Measurements from ENCODE around the gene CTDSP2.
"Not testable (repeated sequence)": the region's sequence is repeated elsewhere in the genome, so short reads cannot be mapped to it uniquely, and the experiment has no call there.

Gene CTDSP2

GRCh38 chr12:57852200-57852599, 5.7 kb upstream of the CTDSP2 start:
- DNase-seq: no peak

- no peak for DNase-seq
These were observed 5.0 kb upstream of the CTDSP2 start for GRCh38 chr12:57851552-57851951.

GRCh38 chr12:57850854-57851430, 4.4 kb upstream of the CTDSP2 start:
- DNase-seq: no peak

GRCh38 chr12:57849447-57849846, 2.9 kb upstream of the CTDSP2 start:
- DNase-seq: not testable (repeated sequence)

GRCh38 chr12:57849035-57849434, 2.5 kb upstream of the CTDSP2 start:
- DNase-seq: no peak

- no peak for DNase-seq
These were observed 1.7 kb upstream of the CTDSP2 start for GRCh38 chr12:57848208-57848607.

- DNase-seq: no peak
These were observed 298 bp downstream of the CTDSP2 start for GRCh38 chr12:57846285-57846576.

- peak; percentile 62 for DNase-seq
These were observed 848 bp downstream of the CTDSP2 start for GRCh38 chr12:57845478-57846284.

- DNase-seq: peak; percentile 17
These were observed 1.6 kb downstream of the CTDSP2 start for GRCh38 chr12:57844709-57845477.

GRCh38 chr12:57842342-57843294, 3.9 kb downstream of the CTDSP2 start:
- DNase-seq: no peak

- DNase-seq: no peak
These were observed 5.1 kb downstream of the CTDSP2 start for GRCh38 chr12:57841445-57841844.

GRCh38 chr12:57840726-57841125, 5.8 kb downstream of the CTDSP2 start:
- no peak for DNase-seq

GRCh38 chr12:57839996-57840395, 6.5 kb downstream of the CTDSP2 start:
- DNase-seq: no peak

GRCh38 chr12:57838594-57839302, 7.8 kb downstream of the CTDSP2 start:
- peak; percentile 15 for DNase-seq

GRCh38 chr12:57837864-57838562, 8.5 kb downstream of the CTDSP2 start:
- DNase-seq: no peak

GRCh38 chr12:57836442-57837375, 9.8 kb downstream of the CTDSP2 start:
- DNase-seq: peak; percentile 14

GRCh38 chr12:57835366-57836288, 10.9 kb downstream of the CTDSP2 start:
- DNase-seq: no peak

GRCh38 chr12:57834086-57834876, 12.2 kb downstream of the CTDSP2 start:
- no peak for DNase-seq

All from CD4-positive, alpha-beta T cell treated with Interferon gamma for 1 hour (primary cell).